ENCODE measurements around the gene ATP7A.
"Not testable (repeated sequence)": the region's sequence is repeated elsewhere in the genome, so short reads cannot be mapped to it uniquely, and the experiment has no call there.

Gene ATP7A

DNA sequence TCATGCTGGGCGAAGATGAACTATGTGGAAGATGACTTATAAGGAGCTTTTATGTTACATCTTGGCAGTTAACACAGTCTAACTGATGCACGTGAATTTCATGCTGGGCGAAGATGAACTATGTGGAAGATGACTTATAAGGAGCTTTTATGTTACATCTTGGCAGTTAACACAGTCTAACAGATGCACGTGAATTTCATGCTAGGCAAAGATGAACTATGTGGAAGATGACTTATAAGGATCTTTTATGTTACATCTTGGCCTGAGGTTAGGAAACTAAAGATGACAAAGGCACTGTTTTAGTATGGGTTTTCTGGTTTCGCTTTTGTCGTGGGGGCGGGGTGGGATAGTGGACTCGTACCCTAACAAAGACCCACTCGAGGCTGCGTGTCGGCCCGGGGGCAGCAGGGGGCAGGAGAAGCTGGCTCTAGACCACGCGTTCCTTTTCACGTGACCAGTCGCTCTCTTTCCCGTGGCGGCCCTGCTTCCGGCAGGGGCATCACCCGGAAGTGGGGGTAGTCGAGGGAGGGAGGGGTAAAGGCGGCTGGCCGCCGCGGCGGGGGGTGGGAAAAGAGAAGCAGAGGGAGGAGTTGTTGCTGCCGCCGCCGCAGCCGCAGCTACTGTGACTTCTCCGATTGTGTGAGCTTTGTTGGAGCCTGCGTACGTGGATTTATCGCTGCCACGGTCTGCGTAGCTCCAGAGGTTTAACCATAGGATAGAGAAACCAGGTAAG is at the start of gene ATP7A:
Gene ATP7A (plus strand): TSS at position 586 of the 733 bp plus-strand sequence. CDS start 60,949 bp downstream, outside the sequence.
- peak; percentile 88 to 92 for DNase-seq

GRCh38 chrX:77875372-77875771 is 35.1 kb upstream of the ATP7A start:
- no peak for DNase-seq

GRCh38 chrX:77881418-77881817 is 29.1 kb upstream of the ATP7A start:
- DNase-seq, result not testable (repeated sequence)

GRCh38 chrX:77892887-77893286 is 17.6 kb upstream of the ATP7A start:
- DNase-seq, result no peak

GRCh38 chrX:77893713-77894112 is 16.8 kb upstream of the ATP7A start:
- DNase-seq, result no peak

DNA sequence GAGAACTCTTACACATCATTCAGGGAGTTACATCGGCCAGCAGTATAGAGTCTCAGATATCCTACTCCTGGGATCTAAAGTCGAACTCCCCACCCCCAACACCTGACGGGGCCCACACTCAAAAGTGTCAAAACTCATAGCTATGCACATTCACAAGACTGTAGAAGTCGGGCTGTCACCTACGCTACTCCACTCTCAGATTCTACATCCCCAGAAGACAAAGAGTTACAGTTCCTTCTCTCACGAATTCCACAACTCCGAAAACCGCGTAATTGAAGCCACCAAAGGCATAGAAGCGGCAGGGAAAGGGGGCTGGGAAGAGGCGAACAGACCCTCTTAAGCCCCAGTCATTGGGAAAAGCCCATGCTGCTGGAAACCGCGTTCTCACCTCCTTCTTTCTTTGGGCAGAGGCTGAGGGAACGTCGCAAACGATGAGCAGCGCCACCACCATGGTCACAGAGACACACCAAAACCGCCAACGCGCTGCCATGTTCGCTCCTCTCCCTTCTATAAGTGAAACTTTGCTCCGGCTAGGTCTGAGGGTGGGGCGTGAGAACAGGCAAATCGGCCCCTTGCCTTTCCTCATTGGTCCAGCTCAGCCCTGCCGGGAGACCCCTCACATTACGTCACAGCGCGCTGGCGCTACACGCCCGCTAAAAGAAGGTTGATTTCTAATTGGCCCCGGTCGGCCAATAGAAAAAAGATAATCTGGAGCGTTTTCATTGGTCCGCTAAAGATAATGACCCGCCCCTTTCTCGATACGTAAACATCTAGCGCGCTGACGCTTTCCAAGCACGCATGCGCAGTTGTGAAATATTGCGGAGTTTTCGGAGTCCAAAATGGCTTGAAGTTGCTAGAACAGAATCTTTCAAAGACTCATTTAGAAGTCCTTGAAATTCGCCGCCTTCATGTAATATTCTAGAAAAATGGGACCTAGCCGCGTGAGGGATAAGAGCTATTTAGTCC is 15.3 kb upstream of the ATP7A start, which contains the start of gene MAGT1:
Gene MAGT1 (minus strand): TSS at position 515 of the 966 bp plus-strand sequence. CDS start 25 bp downstream, at position 490.
- peak; percentile 84 to 89 for DNase-seq

GRCh38 chrX:77899081-77899828 is 11.2 kb upstream of the ATP7A start, which contains the start of gene COX7B:
COX7B (plus strand) TSS chrX:77899468; CDS start chrX:77899554, 86 bp downstream.
- DNase-seq, result peak; percentile 49 to 66

GRCh38 chrX:77900688-77901087 is 9.8 kb upstream of the ATP7A start:
- no peak for DNase-seq

DNA sequence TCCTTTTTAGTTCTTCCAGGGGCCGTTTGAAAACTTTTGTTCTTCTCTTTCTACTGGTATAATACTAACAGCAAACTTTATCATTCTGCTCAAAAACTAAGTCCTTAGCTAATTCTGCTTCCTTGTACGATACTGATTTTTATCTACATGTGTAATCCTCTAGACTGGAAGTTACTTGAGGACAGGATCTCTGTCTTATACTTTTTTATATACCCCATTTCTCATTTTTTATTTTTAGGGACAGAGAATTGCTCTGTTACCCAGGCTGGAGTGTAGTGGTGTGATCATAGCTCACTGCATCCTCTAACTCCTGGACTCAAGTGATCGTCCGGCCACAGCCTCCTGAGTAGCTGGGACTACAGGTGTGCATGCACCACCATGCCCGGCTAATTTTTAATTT is 9.0 kb upstream of the ATP7A start:
- DNase-seq, result no peak

- no peak for DNase-seq
Observed at GRCh38 chrX:77917294-77917933, 6.9 kb downstream of the ATP7A start.

DNA sequence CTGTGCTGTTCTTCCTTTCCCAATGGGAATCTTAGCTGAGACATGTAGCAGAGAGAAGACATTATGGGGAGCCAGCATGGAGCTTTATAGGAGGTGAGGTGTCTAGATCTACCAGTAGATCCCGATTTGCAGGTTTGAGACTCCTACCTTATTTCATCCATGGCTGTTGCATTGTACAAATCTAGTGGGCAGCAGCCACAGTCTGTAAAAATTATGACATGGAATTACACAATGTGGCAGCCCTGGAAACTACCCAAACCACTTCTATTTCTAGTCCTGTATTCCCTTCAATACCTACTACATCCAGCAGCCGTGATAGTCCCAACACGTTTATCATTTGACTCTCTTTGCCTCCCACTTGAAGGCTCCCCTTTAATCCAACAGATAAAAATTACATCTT is 8.1 kb downstream of the ATP7A start:
- DNase-seq, result no peak

DNA sequence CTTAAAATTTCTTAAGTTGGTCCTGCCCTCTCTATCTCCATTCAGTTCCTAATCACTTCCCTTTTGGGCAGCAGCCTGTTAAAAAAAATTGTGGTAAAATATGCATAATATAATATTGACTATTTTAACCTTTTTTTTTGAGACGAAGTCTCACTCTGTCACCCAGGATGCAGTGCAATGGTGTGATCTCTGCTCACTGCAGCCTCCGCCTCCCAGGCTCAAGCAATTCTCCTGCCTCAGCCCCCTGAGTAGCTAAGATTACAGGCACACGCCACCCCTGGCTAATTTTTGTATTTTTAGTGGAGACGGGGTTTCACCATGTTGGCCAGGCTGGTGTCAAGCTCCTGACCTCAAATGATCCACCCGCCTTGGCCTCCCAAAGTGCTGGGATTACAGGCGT is 8.9 kb downstream of the ATP7A start:
- not testable (repeated sequence) for DNase-seq

- DNase-seq, result no peak
Observed at GRCh38 chrX:77922787-77923186, 12.3 kb downstream of the ATP7A start.

DNA sequence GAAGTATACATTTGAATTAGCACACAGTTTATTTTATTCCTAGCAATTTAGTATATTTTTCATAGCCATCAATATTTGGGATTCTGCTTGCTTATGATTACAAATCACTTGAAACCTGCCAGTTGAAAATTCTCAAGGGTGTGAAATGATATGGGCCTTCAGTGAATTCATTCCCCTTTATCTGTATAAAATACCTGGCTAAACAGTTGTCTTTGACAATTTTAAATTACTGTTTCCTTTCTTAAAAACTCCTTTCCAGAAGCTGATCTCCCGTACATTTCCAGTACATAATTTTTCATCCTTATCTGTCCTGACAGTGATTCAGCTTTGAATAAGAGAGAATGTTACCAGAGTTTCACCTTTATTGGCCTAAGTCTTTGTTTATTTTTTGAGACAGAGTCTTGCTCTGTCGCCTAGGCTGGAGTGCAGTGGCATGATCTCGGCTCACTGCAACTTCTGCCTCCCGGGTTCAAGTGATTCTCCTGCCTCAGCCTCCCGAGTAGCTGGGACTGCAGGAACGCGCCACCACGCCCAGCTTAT is 13.9 kb downstream of the ATP7A start:
- DNase-seq, result no peak

DNA sequence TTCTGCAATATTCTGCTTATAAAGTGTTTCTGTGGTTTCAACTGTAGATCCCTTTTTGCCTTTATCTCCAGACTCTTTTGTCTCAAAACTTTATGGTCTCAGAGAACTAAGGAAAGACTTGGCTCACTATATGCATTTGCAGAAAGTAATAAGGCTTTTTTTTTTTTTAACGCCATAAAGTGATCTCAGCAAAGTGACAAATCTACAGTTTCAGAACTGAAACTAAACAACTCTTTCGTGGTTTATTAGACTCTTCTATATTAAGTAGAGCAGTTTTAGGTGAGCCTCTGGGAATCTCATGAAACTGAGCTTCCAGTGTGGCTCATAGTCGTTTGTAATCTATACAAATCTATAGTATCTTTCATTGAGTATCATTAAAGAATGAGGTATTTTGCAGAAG is 15.3 kb downstream of the ATP7A start:
- DNase-seq, result no peak

GRCh38 chrX:77930581-77930980 is 20.1 kb downstream of the ATP7A start:
- no peak for DNase-seq

DNA sequence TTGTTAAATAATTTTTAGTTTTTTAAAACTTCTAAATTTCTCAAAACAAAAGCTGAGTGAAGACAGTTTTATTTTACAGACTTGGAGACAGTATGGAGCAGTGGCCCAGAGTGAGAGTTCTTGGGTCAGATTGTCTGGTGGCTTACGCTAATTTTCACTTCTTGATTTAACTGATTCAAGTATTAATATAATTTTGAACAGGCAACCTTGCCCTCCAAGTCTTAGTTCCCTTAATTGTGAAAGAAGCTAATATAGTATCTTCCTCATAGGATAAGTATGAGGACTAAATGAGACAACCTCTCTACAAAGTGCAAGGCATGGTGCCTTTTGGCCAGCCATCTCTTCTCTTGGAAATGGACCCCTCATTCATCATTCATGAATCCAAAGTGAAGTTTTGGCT is 25.4 kb downstream of the ATP7A start:
- DNase-seq, result no peak

- no peak for DNase-seq
Observed at GRCh38 chrX:77936299-77936698, 25.8 kb downstream of the ATP7A start.

- no peak for DNase-seq
Observed at GRCh38 chrX:77937291-77937690, 26.8 kb downstream of the ATP7A start.

DNA sequence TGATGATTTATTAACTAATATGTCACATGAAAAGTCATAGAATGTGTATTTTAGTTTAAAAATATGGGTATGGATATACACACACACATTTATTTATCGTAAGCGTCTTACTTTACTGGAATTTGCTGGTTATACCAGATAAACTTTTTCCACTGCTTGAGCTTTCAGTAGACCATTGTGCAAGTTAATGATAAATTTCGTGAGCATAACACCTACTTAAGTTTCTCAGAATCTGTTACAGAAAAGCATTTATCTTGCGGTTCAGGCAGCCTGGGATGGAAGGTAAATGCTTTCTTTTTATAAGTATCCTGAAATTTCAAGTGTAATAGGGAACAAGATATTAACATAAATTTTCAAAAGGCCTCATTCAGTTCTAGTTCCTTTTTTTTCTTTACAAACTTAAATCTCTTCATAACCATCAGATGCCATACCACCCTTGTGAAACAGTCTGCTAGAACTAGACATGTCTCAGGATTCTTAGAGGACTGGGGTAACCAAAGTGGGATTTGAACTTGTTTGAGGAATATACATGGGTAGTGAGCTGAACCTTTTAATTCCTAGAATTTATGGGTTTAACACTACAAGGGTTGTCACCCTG is 27.7 kb downstream of the ATP7A start:
- no peak for DNase-seq

GRCh38 chrX:77945031-77945430 is 34.5 kb downstream of the ATP7A start:
- not testable (repeated sequence) for DNase-seq

All from activated CD4-positive, alpha-beta T cell treated with anti-CD3 and anti-CD28 coated beads for 4 hours (primary cell).